ENCODE measurements around the gene WDR74. TPM values are rescaled to one million over a fixed set of nuclear protein-coding genes. Genes with fewer than 3 reads are reported as not detected.
A peak's percentile ranks its signal among the peaks of the same experiment; 100 is the strongest.

WDR74 gene
- total RNA-seq, 1 donor from 2014 or later = 161 TPM

DNA sequence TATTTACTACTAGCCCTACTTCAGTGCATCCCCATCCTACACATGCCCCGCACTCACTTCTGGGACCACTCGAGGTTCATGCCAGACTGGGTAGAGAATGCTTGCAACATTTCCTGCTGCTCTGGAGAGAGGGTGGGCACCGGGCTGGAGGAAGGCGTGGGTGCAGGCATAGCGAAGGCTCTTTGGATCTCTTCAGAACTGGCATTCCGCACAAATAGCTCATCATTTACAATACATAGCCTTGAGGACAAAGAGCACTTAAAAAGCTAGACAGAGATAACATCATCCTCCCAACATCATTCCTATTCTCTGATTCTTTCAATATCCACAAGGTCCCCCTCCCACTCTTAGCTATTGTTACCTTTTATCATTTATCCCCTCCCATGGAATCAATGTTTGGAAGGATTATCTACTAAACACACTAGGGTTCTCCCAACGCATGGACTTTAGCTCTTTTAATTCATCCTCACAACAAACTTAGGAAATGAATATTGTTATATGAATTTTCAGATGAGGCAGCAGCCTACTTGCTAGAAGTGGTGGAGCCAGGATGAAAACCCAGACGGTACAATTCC is 45.1 kb downstream of the WDR74 start:
- no peak overlapping the region for H3K4me3 Mint-ChIP-seq
- H3K27ac Mint-ChIP-seq = no peak overlapping the region
- intact Hi-C loops (cut with micrococcal nuclease) = no loop called here
- peaks cover 27% of the 10 kb centered on the region for H3K4me1 Mint-ChIP-seq (ENCODE audit: low read depth)
- no peak for DNase-seq (ENCODE audit: low spot score)
- H3K27me3 Mint-ChIP-seq (ENCODE audit: insufficient read depth) = no peaks in the 10 kb centered on the region
- no peaks in the 10 kb centered on the region for H3K9me3 Mint-ChIP-seq
- peaks cover 63% of the 10 kb centered on the region for H3K36me3 Mint-ChIP-seq (ENCODE audit: low read depth)

DNA sequence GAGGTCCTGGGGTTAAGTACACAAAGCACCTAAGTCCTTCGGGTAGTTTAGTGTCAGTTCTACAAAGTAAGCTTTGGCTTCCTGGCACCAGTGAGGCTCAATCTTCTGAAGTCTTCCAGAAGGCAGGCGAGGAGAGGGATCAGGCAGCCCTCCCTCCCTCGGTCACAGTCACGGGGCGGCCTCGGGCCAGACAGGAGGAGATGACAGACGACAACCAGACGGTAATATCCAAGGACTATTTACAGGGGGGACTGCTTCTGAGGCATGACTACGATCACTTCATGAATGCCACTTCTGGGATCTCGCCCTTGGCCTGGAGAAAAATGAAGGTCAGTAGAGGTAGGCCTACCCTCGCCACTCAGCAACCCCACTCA is 47.2 kb downstream of the WDR74 start:
- Mint-ChIP-seq H3K36me3 (ENCODE audit: low read depth) (peaks cover 55% of the 10 kb centered on the region), H3K9me3 (no peaks in the 10 kb centered on the region), H3K4me3 (peak overlapping the region; percentile 91), H3K27ac (peak overlapping the region; percentile 77), H3K27me3 (ENCODE audit: insufficient read depth) (no peaks in the 10 kb centered on the region), H3K4me1 (ENCODE audit: low read depth) (peaks cover 40% of the 10 kb centered on the region)
- no peak for DNase-seq (ENCODE audit: low spot score)
- intact Hi-C loops (cut with micrococcal nuclease) = loop anchor here (1.0 kb wide), 2 partner anchors 21 to 40 kb away; partner anchors contain the start of genes STX5, TAF6L and TEX54

DNA sequence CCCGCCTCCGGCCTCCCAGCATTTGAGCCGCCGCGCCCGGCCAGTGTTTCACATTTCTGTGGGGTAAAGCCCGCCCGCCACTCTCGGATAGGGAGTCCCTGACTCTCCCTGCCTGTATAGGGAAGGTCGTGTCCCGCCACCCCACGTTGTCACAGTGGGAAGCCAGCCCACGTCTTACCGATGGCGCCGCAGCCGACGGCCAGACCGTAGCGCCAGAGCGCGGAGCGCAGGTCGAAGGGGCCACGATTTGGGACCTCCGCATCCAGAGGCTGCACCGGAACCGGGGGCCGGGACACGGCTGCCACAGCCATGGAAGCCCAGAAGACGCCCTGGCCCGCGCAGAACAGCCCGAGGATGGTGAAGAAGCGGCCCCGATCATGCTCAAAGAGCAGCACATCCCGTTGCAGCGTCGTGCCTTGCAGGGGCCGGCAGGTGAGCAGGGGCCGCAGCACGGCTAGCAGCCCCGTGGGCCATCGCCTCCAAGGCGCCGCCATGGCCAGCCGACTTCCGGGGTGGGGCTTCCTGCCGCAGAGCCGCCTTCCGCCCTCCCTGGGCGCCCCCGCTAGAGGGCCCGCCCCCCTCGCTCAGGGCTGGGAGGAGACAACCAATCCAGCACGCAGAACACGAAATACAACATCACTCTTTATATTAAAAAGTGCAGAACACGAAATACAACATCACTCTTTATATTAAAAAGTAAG is 47.7 kb downstream of the WDR74 start, which contains the start of gene TMEM223:
Gene TMEM223 (minus strand): TSS at position 506 of the 701 bp plus-strand sequence. CDS start 12 bp downstream, at position 494.
- Mint-ChIP-seq H3K36me3 (ENCODE audit: low read depth) (peaks cover 55% of the 10 kb centered on the region), H3K4me1 (ENCODE audit: low read depth) (peaks cover 40% of the 10 kb centered on the region)
- intact Hi-C loops (cut with micrococcal nuclease) = loop anchor here (1.0 kb wide), 3 partner anchors 14 to 41 kb away; partner anchors contain the start of genes NXF1, STX5, TAF6L and TEX54

DNA sequence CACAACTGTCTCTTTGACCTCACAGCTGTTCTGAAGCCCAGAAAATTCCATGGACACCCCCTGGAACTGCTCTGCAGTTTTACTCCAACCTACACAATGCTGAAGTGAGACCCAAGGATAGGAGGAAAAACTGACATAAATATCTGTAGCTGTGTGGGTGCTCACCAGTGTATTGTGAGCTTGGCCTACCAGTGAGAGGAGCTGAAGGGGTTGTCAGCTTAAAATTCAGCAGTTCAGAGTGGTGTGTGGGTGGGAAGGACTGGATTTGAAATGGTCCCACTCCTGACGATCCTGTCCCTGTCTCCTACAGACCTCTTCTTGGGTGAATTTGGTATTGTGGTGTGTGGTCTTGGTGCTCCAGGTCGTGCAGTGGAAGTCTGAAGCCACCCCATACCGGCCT is 49.8 kb downstream of the WDR74 start:
- intact Hi-C loops (cut with micrococcal nuclease) = no loop called here
- no peak for DNase-seq (ENCODE audit: low spot score)
- peak overlapping the region; percentile 95 for H3K4me3 Mint-ChIP-seq
- H3K27me3 Mint-ChIP-seq (ENCODE audit: insufficient read depth) = no peaks in the 10 kb centered on the region
- H3K4me1 Mint-ChIP-seq (ENCODE audit: low read depth) = peaks cover 49% of the 10 kb centered on the region
- H3K9me3 Mint-ChIP-seq = no peaks in the 10 kb centered on the region
- H3K27ac Mint-ChIP-seq = peak overlapping the region; percentile 57
- peaks cover 44% of the 10 kb centered on the region for H3K36me3 Mint-ChIP-seq (ENCODE audit: low read depth)

More for the DNA sequence above, 47.7 kb downstream of the WDR74 start, which contains the start of gene TMEM223:
- Mint-ChIP-seq H3K27me3 (ENCODE audit: insufficient read depth) (no peaks in the 10 kb centered on the region), H3K9me3 (no peaks in the 10 kb centered on the region), H3K27ac (peak within 1 kb of the TSS; percentile 77), H3K4me3 (peak within 1 kb of the TSS; percentile 91)
- peak; percentile 89 for DNase-seq (ENCODE audit: low spot score)

DNA sequence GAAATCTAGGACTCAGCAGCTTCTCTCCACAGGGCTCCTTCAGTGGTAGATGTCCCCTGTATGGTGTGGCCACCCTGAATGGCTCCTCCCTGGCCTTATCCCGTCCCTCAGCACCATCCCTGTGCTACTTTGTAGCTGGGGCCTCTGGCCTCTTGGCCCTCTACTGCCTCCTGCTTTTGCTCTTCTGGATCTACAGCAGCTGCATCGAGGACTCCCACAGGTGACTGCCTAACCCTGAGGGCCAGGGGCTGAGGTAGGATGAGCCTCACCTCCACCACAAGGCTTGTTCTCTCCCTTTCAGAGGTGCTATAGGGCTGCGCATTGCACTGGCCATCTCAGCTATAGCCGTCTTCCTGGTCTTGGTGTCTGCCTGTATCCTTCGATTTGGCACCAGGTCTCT is 50.4 kb downstream of the WDR74 start:
- no peaks in the 10 kb centered on the region for H3K9me3 Mint-ChIP-seq
- intact Hi-C loops (cut with micrococcal nuclease) = no loop called here
- peak overlapping the region; percentile 95 for H3K4me3 Mint-ChIP-seq
- peak overlapping the region; percentile 57 for H3K27ac Mint-ChIP-seq
- no peak for DNase-seq (ENCODE audit: low spot score)
- no peaks in the 10 kb centered on the region for H3K27me3 Mint-ChIP-seq (ENCODE audit: insufficient read depth)
- peaks cover 38% of the 10 kb centered on the region for H3K36me3 Mint-ChIP-seq (ENCODE audit: low read depth)
- peaks cover 49% of the 10 kb centered on the region for H3K4me1 Mint-ChIP-seq (ENCODE audit: low read depth)

DNA sequence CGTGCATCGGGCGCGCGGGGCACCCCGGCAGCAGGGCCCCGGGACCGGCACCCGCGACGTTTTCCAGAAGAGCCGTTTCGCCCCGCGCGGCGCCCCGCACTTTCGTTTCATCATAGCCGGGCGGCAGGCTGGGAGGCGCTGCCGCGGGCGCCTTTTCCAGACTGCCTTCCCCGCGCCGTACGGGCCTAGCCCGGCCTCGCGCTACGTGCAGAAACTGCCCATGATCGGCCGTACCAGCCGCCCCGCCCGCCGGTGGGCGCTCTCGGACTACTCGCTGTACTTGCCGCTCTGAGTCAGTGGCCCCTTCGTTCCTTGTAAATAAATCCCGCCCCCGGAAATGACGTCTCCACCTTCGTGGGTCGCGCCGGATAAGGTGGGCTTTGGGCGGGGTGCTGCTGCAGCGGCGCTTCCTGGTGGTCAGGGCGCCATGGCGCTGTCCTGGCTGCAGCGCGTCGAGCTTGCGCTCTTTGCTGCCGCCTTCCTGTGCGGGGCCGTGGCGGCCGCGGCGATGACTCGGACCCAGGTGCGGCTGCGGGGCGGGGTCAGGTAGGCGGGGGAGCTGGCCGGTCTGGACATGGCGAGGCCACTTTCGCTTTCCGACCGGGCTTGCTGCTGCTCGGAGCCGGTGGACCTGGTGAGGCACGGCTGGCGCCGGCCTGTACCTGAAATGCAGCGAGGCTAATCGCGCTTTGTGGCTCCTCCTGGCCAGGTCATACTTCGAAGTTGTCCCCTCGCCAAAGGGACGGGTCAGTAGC is 52.2 kb downstream of the WDR74 start, which contains the start of gene TMEM179B:
Gene TMEM179B (plus strand): TSS at position 398 of the 755 bp plus-strand sequence. CDS start 30 bp downstream, at position 428.
- peak; percentile 96 for DNase-seq (ENCODE audit: low spot score)
- peaks cover 31% of the 10 kb centered on the region for H3K36me3 Mint-ChIP-seq (ENCODE audit: low read depth)
- intact Hi-C loops (cut with micrococcal nuclease) = loop anchor here (1.0 kb wide), 8 partner anchors 18 to 196 kb away; partner anchors contain the start of genes NXF1, POLR2G, SLC3A2 and STX5
- H3K27me3 Mint-ChIP-seq (ENCODE audit: insufficient read depth) = no peaks in the 10 kb centered on the region
- H3K27ac Mint-ChIP-seq = peak within 1 kb of the TSS; percentile 94
- no peaks in the 10 kb centered on the region for H3K9me3 Mint-ChIP-seq
- peaks cover 42% of the 10 kb centered on the region for H3K4me1 Mint-ChIP-seq (ENCODE audit: low read depth)
- H3K4me3 Mint-ChIP-seq = peak within 1 kb of the TSS; percentile 95

DNA sequence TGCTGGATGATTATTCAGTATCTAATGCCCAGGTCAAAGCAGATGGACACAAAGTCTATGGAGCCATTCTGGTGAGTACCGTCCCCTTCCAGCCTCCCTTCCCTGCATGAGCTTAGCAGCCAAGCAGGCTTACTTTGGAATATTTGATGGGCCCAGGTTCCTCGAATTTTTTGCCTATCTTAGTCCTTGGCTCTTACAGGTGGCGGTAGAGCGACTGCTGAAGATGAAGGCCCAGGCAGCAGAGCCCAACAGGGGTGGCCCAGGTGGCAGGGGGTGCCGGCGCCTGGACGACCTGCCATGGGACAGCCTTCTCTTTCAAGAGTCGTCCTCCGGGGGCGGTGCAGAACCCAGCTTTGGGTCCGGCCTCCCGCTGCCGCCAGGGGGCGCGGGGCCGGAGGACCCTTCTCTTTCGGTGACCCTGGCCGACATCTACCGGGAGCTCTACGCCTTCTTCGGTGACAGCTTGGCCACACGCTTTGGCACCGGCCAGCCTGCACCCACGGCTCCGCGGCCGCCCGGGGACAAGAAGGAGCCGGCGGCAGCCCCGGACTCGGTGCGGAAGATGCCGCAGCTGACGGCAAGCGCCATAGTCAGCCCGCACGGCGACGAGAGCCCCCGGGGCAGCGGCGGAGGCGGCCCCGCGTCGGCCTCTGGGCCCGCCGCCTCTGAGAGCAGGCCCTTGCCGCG is 52.9 kb downstream of the WDR74 start:
- Mint-ChIP-seq H3K4me3 (peak overlapping the region; percentile 91), H3K27ac (peak overlapping the region; percentile 80), H3K27me3 (ENCODE audit: insufficient read depth) (no peaks in the 10 kb centered on the region), H3K36me3 (ENCODE audit: low read depth) (peaks cover 28% of the 10 kb centered on the region), H3K4me1 (ENCODE audit: low read depth) (peaks cover 39% of the 10 kb centered on the region), H3K9me3 (no peaks in the 10 kb centered on the region)
- DNase-seq (ENCODE audit: low spot score) = peak; percentile 85
- intact Hi-C loops (cut with micrococcal nuclease) = loop anchor here (1.0 kb wide), 11 partner anchors 15 to 195 kb away; partner anchors contain the start of genes NXF1, POLR2G, SLC3A2 and STX5

Other genes starting within 250 kb of the WDR74 start
- gene TUT1, start 248.1 kb downstream of the WDR74 start, total RNA-seq = 38.7 and 40.7 TPM in 2 replicates
- 224 and 230 TPM in 2 replicates for gene MTA2, start 237.7 kb downstream of the WDR74 start, total RNA-seq
- gene EML3, start 226.8 kb downstream of the WDR74 start, total RNA-seq = 164 and 167 TPM in 2 replicates
- 2.5 and 3.2 TPM in 2 replicates for gene ROM1, start 226.3 kb downstream of the WDR74 start, total RNA-seq
- gene B3GAT3, start 217.6 kb downstream of the WDR74 start, total RNA-seq = 93.8 and 94.3 TPM in 2 replicates
- gene GANAB, start 193.0 kb downstream of the WDR74 start, total RNA-seq = 238 and 255 TPM in 2 replicates
- gene INTS5, start 186.3 kb downstream of the WDR74 start, total RNA-seq = 39.2 and 40.4 TPM in 2 replicates
- gene C11orf98, start 174.4 kb downstream of the WDR74 start, total RNA-seq = 146 and 151 TPM in 2 replicates
- gene CSKMT, start 174.3 kb downstream of the WDR74 start, total RNA-seq = 65.0 and 69.4 TPM in 2 replicates
- 8.9 and 11.4 TPM in 2 replicates for gene UQCC3, start 167.9 kb downstream of the WDR74 start, total RNA-seq
- gene LBHD1, start 167.3 kb downstream of the WDR74 start, total RNA-seq = 23.4 and 24.3 TPM in 2 replicates
- 125 and 128 TPM in 2 replicates for gene UBXN1, start 160.5 kb downstream of the WDR74 start, total RNA-seq
- gene LRRN4CL, start 150.1 kb downstream of the WDR74 start, total RNA-seq = 0.17 and 0.26 TPM in 2 replicates
- 34.0 and 34.6 TPM in 2 replicates for gene BSCL2, start 132.2 kb downstream of the WDR74 start, total RNA-seq
- gene GNG3, start 131.9 kb downstream of the WDR74 start, total RNA-seq = not detected in 2 replicates
- 53.0 and 55.2 TPM in 2 replicates for gene HNRNPUL2, start 112.1 kb downstream of the WDR74 start, total RNA-seq
- 36.4 and 38.0 TPM in 2 replicates for gene TTC9C, start 111.1 kb downstream of the WDR74 start, total RNA-seq
- 8.7 and 9.1 TPM in 2 replicates for gene ZBTB3, start 85.4 kb downstream of the WDR74 start, total RNA-seq
- 145 and 148 TPM in 2 replicates for gene POLR2G, start 78.0 kb downstream of the WDR74 start, total RNA-seq
- 19.4 and 20.7 TPM in 2 replicates for gene TAF6L, start 68.2 kb downstream of the WDR74 start, total RNA-seq
- 40.6 and 43.0 TPM in 2 replicates for gene TMEM179B, start 52.2 kb downstream of the WDR74 start, total RNA-seq
- gene TMEM223, start 47.6 kb downstream of the WDR74 start, total RNA-seq = 14.3 and 16.0 TPM in 2 replicates
- gene NXF1, start 34.1 kb downstream of the WDR74 start, total RNA-seq = 155 and 158 TPM in 2 replicates
- gene STX5, start 7.5 kb downstream of the WDR74 start, total RNA-seq = 34.2 and 39.9 TPM in 2 replicates
- gene TEX54, start 6.7 kb downstream of the WDR74 start, total RNA-seq = 1.2 and 1.3 TPM in 2 replicates
- gene SLC3A2, start 41.3 kb upstream of the WDR74 start, total RNA-seq = 397 and 399 TPM in 2 replicates
- not detected in 2 replicates for gene CHRM1, start 81.8 kb upstream of the WDR74 start, total RNA-seq
- gene SLC22A6, start 145.4 kb upstream of the WDR74 start, total RNA-seq = not detected in 2 replicates
- not detected in 2 replicates for gene SLC22A8, start 176.3 kb upstream of the WDR74 start, total RNA-seq